ENCODE data around the gene E2F4. TPM values are rescaled to one million over a fixed set of nuclear protein-coding genes. Genes with fewer than 3 reads are reported as not detected.

The E2F4 gene
- total and polyA plus RNA-seq, 2 of the 13 experiments (the other 11 are each of a cell fraction or from before 2014, with no cell fraction given), result 84.8 to 91.2 TPM

DNA sequence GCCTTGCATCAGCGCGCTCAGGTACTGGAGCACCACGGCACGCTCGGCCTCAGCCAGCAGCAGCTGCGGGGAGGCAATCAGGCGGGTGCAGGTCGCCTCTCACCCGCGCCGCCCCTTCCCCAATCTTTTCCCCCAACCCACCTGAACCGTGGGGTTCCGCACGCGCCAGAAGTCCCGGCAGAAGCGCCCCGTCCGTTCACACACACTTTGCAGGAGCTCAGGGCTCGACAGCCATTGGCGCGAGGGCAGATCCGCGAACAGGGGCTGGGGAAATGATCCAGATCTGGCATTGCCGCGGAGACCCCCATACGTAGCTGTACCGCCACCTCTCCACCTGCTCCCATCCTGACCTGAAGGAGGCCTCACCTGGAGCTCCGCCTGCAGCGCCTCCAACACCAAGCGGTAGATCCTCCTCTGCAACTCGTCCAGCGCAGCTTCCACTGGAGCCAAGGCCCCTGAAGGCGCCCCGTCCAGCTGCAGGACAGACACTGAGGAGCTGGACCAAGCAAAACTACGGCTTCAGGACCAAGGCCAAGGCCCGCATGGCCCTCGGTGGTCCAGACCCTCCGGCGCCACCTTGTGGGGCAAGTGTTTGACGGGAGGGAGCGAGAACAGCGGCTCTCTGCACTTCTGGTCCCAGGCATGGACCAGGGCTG lies 6.8 kb upstream of the E2F4 start (continued):
- TF ChIP-seq, protein P1, sequence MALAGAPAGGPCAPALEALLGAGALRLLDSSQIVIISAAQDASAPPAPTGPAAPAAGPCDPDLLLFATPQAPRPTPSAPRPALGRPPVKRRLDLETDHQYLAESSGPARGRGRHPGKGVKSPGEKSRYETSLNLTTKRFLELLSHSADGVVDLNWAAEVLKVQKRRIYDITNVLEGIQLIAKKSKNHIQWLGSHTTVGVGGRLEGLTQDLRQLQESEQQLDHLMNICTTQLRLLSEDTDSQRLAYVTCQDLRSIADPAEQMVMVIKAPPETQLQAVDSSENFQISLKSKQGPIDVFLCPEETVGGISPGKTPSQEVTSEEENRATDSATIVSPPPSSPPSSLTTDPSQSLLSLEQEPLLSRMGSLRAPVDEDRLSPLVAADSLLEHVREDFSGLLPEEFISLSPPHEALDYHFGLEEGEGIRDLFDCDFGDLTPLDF (CRISPR knock-in tag; IDR thresholded peaks at IDR 0.05), result 0 out of 2 replicates have a peak, but pooled peaks have one; percentile 48
- TF ChIP-seq, protein P2, sequence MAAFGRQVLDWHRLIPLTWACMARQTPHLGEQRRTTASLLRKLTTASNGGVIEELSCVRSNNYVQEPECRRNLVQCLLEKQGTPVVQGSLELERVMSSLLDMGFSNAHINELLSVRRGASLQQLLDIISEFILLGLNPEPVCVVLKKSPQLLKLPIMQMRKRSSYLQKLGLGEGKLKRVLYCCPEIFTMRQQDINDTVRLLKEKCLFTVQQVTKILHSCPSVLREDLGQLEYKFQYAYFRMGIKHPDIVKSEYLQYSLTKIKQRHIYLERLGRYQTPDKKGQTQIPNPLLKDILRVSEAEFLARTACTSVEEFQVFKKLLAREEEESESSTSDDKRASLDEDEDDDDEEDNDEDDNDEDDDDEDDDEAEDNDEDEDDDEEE (CRISPR knock-in tag; IDR thresholded peaks at IDR 0.05), result 0 out of 2 replicates have a peak, but pooled peaks have one; percentile 81
- TF ChIP-seq ZSCAN12 (CRISPR knock-in tag; IDR thresholded peaks at IDR 0.05) (no peak), ZNF781 (CRISPR knock-in tag; IDR thresholded peaks at IDR 0.05; ENCODE audit: borderline replicate concordance, not compliant biosample characterization) (peak; percentile 91), DNMT1 (CRISPR knock-in tag; IDR thresholded peaks at IDR 0.05) (peak; percentile 77; the same call in 1 of the 2 replicates), CEBPG (CRISPR knock-in tag; IDR thresholded peaks at IDR 0.05) (peak; percentile 34; the same call in 1 of the 2 replicates), MTF2 (CRISPR knock-in tag; IDR thresholded peaks at IDR 0.05; ENCODE audit: borderline replicate concordance) (peak; percentile 90), GTF2F1 (IDR thresholded peaks at IDR 0.05; ENCODE audit: low read length) (no peak), ZNF230 (CRISPR knock-in tag; IDR thresholded peaks at IDR 0.05) (no peak; the same call in 1 of the 2 replicates), CAMTA2 (CRISPR knock-in tag; IDR thresholded peaks at IDR 0.05; ENCODE audit: borderline replicate concordance) (0 out of 2 replicates have a peak, but pooled peaks have one; percentile 90), SAP130 (CRISPR knock-in tag; IDR thresholded peaks at IDR 0.05; ENCODE audit: low read depth) (peak; percentile 98), SRSF1 (optimal IDR thresholded peaks at IDR 0.05; ENCODE audit: low read depth, low read length) (no peak), ZNF644 (CRISPR knock-in tag; IDR thresholded peaks at IDR 0.05; ENCODE audit: low read depth) (peak; percentile 77), ZNF776 (CRISPR knock-in tag; IDR thresholded peaks at IDR 0.05) (peak; percentile 97), SSRP1 (CRISPR knock-in tag; IDR thresholded peaks at IDR 0.05) (no peak)
- TF ChIP-seq, protein P3, sequence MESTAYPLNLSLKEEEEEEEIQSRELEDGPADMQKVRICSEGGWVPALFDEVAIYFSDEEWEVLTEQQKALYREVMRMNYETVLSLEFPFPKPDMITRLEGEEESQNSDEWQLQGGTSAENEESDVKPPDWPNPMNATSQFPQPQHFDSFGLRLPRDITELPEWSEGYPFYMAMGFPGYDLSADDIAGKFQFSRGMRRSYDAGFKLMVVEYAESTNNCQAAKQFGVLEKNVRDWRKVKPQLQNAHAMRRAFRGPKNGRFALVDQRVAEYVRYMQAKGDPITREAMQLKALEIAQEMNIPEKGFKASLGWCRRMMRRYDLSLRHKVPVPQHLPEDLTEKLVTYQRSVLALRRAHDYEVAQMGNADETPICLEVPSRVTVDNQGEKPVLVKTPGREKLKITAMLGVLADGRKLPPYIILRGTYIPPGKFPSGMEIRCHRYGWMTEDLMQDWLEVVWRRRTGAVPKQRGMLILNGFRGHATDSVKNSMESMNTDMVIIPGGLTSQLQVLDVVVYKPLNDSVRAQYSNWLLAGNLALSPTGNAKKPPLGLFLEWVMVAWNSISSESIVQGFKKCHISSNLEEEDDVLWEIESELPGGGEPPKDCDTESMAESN (CRISPR knock-in tag; conservative IDR thresholded peaks at IDR 0.05), result peak; percentile 98
- TF ChIP-seq, protein P4, sequence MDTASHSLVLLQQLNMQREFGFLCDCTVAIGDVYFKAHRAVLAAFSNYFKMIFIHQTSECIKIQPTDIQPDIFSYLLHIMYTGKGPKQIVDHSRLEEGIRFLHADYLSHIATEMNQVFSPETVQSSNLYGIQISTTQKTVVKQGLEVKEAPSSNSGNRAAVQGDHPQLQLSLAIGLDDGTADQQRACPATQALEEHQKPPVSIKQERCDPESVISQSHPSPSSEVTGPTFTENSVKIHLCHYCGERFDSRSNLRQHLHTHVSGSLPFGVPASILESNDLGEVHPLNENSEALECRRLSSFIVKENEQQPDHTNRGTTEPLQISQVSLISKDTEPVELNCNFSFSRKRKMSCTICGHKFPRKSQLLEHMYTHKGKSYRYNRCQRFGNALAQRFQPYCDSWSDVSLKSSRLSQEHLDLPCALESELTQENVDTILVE (CRISPR knock-in tag; IDR thresholded peaks at IDR 0.05), result peak; percentile 94
- TF ChIP-seq, protein P5, sequence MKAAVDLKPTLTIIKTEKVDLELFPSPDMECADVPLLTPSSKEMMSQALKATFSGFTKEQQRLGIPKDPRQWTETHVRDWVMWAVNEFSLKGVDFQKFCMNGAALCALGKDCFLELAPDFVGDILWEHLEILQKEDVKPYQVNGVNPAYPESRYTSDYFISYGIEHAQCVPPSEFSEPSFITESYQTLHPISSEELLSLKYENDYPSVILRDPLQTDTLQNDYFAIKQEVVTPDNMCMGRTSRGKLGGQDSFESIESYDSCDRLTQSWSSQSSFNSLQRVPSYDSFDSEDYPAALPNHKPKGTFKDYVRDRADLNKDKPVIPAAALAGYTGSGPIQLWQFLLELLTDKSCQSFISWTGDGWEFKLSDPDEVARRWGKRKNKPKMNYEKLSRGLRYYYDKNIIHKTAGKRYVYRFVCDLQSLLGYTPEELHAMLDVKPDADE (CRISPR knock-in tag; IDR thresholded peaks at IDR 0.05), result no peak
- TF ChIP-seq, protein P6, sequence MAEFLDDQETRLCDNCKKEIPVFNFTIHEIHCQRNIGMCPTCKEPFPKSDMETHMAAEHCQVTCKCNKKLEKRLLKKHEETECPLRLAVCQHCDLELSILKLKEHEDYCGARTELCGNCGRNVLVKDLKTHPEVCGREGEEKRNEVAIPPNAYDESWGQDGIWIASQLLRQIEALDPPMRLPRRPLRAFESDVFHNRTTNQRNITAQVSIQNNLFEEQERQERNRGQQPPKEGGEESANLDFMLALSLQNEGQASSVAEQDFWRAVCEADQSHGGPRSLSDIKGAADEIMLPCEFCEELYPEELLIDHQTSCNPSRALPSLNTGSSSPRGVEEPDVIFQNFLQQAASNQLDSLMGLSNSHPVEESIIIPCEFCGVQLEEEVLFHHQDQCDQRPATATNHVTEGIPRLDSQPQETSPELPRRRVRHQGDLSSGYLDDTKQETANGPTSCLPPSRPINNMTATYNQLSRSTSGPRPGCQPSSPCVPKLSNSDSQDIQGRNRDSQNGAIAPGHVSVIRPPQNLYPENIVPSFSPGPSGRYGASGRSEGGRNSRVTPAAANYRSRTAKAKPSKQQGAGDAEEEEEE (CRISPR knock-in tag; IDR thresholded peaks at IDR 0.05; ENCODE audit: borderline replicate concordance), result no peak
- TF ChIP-seq, protein P7, sequence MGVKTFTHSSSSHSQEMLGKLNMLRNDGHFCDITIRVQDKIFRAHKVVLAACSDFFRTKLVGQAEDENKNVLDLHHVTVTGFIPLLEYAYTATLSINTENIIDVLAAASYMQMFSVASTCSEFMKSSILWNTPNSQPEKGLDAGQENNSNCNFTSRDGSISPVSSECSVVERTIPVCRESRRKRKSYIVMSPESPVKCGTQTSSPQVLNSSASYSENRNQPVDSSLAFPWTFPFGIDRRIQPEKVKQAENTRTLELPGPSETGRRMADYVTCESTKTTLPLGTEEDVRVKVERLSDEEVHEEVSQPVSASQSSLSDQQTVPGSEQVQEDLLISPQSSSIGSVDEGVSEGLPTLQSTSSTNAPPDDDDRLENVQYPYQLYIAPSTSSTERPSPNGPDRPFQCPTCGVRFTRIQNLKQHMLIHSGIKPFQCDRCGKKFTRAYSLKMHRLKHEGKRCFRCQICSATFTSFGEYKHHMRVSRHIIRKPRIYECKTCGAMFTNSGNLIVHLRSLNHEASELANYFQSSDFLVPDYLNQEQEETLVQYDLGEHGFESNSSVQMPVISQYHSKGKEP (CRISPR knock-in tag; IDR thresholded peaks at IDR 0.05), result peak; percentile 81; the same call in 1 of the 2 replicates
